ENCODE results near the gene GRIK2. TPM values are rescaled to one million over a fixed set of nuclear protein-coding genes. Genes with fewer than 3 reads are reported as not detected.

GRIK2 gene
- total RNA-seq, 2 experiments from 2014 or later: not detected

GRCh38 chr6:101878554-101879276 lies 485.2 kb downstream of the GRIK2 start:
- Mint-ChIP-seq H3K4me3 (no peak overlapping the region), H3K27ac (no peak overlapping the region), H3K4me1 (ENCODE audit: low read depth) (no peaks in the 10 kb centered on the region), H3K27me3 (no peaks in the 10 kb centered on the region), H3K9me3 (peaks cover 4% of the 10 kb centered on the region), H3K36me3 (no peaks in the 10 kb centered on the region)
- intact Hi-C loops (cut with micrococcal nuclease): no loop called here
- ChIA-PET CTCF (no interaction called here), POLR2A (no interaction called here)
- no peak for DNase-seq

DNA sequence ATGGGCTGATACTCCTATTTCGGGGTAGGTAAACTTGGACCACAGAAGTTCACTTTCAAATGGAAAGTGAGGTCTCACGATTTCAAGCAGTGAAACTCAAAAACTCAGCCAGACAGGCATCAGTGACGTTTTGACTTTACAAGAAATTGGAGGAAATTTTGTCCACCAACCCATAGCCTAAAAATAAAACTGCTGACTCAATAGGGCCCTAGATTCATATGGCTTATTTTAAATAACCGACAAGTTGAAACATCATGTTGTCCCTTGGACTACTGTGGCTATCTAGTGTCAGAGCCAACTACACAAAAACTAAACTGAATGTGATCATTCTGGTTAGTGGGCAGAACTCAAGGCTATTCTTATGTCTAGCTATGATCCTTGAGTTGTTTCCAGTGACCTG lies 486.3 kb downstream of the GRIK2 start:
- Mint-ChIP-seq H3K27me3 (no peaks in the 10 kb centered on the region), H3K9me3 (peaks cover 4% of the 10 kb centered on the region), H3K36me3 (no peaks in the 10 kb centered on the region), H3K27ac (no peak overlapping the region), H3K4me1 (ENCODE audit: low read depth) (no peaks in the 10 kb centered on the region), H3K4me3 (no peak overlapping the region)
- ChIA-PET POLR2A (no interaction called here), CTCF (no interaction called here)
- no peak for DNase-seq
- intact Hi-C loops (cut with micrococcal nuclease): no loop called here

GRCh38 chr6:101883505-101883904 lies 490.0 kb downstream of the GRIK2 start:
- Mint-ChIP-seq H3K4me3 (no peak overlapping the region), H3K4me1 (ENCODE audit: low read depth) (no peaks in the 10 kb centered on the region), H3K36me3 (no peaks in the 10 kb centered on the region), H3K9me3 (peaks cover 4% of the 10 kb centered on the region), H3K27me3 (no peaks in the 10 kb centered on the region), H3K27ac (no peak overlapping the region)
- DNase-seq: no peak
- POLR2A ChIA-PET: no interaction called here
- intact Hi-C loops (cut with micrococcal nuclease): no loop called here
- CTCF ChIA-PET: no interaction called here

DNA sequence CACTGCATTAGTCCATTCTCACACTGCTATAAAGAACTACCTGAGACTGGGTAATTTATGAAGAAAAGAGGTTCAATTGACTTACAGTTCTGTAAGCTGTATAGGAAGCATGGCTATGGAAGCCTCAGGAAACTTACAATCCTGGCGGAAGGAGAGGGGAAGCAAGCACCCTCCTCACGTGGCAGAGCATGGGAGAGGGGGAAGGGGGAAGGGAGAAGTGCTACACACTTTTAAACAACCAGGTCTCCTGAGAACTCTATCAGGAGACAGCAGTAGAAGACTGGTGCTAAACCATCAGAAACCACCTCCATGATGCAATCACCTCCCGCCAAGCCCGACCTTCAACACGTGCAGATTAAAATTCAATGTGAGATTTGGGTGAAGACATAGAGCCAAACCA lies 494.0 kb downstream of the GRIK2 start:
- ChIA-PET POLR2A (no interaction called here), CTCF (no interaction called here)
- no peak overlapping the region for H3K27ac Mint-ChIP-seq
- intact Hi-C loops (cut with micrococcal nuclease): no loop called here
- H3K4me3 Mint-ChIP-seq: no peak overlapping the region
- no peaks in the 10 kb centered on the region for H3K27me3 Mint-ChIP-seq
- peaks cover 10% of the 10 kb centered on the region for H3K9me3 Mint-ChIP-seq
- no peaks in the 10 kb centered on the region for H3K36me3 Mint-ChIP-seq
- no peak for DNase-seq
- no peaks in the 10 kb centered on the region for H3K4me1 Mint-ChIP-seq (ENCODE audit: low read depth)

DNA sequence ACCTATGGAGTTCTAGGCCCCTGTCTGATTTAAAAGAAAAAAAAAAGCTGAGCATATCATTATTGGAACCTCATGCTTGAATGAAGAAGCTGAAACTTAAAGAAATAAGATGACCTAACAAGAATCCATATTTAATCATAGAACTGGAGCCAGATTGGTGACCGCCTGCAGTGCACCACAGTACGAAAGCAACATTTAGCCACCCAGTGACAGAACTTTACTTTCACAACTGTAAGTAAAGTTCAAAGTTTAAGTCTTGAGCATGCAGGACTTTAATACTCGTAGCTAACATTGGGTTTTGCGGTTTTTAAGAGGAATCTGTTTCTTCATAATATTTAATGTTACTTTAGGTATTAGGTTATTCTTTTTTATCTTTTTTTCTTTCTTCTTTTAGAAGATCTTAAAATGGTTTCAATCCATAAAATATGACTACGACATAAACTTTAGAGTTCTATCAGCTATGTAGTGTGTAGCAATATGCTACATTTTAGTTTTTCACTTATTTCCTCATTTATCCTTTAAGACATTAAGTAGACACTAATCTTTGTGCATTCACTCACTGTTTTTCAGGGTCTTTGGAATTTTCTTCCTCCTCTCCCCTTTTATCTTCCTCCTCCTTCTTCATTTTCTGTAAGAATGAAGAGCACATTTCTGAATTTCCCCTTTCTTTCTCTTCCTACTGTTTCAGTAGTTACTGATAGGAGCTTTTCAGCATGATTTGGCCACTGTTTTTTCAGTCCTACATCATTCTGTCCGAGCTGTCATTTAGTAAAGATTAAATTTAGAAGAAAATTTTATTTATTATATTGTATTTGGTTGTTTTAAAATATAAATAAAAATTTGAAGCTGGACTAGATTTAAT lies 514.1 kb downstream of the GRIK2 start:
- peaks cover 3% of the 10 kb centered on the region for H3K9me3 Mint-ChIP-seq
- intact Hi-C loops (cut with micrococcal nuclease): no loop called here
- no peak overlapping the region for H3K4me3 Mint-ChIP-seq
- no peaks in the 10 kb centered on the region for H3K4me1 Mint-ChIP-seq (ENCODE audit: low read depth)
- no peaks in the 10 kb centered on the region for H3K36me3 Mint-ChIP-seq
- no peak overlapping the region for H3K27ac Mint-ChIP-seq
- DNase-seq: no peak
- no peaks in the 10 kb centered on the region for H3K27me3 Mint-ChIP-seq
- ChIA-PET POLR2A (no interaction called here), CTCF (no interaction called here)

DNA sequence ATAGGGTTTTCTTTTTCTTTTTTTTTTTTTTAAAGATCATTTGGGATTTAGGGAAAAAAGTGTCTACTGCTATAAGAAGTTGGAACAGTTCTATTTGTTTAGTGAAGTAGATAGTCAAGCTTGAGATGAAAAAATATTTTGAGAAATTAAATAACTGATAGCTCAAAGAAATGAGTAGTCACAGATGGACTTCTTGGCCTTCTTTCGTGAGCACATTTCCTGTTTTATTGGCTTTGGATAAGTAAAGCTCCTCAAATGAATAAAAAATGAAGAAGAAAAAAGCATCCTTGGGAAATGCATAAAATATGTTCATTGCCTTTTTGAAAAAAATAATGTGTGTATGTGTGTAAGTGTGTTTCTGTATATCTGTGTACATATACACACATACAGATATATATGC lies 515.9 kb downstream of the GRIK2 start:
- no peak overlapping the region for H3K4me3 Mint-ChIP-seq
- POLR2A ChIA-PET: no interaction called here

DNA sequence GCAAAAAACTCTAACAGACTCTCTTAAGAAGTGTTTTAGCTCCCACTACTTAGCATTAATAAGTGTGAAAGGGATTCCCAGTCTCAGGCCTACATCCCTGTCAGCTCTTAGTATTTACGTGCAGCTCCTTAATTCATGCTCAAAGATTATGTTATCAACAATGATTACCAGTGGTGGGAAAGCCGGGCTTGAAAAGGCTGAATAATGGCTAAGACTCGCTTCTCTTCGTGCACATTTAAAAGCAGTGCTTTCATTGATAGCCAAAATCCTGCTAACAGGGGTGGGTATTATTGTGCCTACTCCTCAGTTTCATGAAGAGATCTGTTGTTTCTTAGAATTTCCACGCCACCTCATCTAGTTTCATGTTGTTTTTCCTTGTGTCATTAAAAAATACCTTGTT lies 518.8 kb downstream of the GRIK2 start:
- H3K4me3 Mint-ChIP-seq: no peak overlapping the region
- H3K4me1 Mint-ChIP-seq (ENCODE audit: low read depth): no peaks in the 10 kb centered on the region
- intact Hi-C loops (cut with micrococcal nuclease): no loop called here
- ChIA-PET POLR2A (no interaction called here), CTCF (no interaction called here)
- no peak for DNase-seq
- peaks cover 2% of the 10 kb centered on the region for H3K9me3 Mint-ChIP-seq
- H3K27ac Mint-ChIP-seq: no peak overlapping the region
- H3K27me3 Mint-ChIP-seq: no peaks in the 10 kb centered on the region
- H3K36me3 Mint-ChIP-seq: no peaks in the 10 kb centered on the region

More for the DNA sequence above, 515.9 kb downstream of the GRIK2 start:
- Mint-ChIP-seq H3K27ac (no peak overlapping the region), H3K27me3 (no peaks in the 10 kb centered on the region), H3K36me3 (no peaks in the 10 kb centered on the region), H3K4me1 (ENCODE audit: low read depth) (no peaks in the 10 kb centered on the region), H3K9me3 (no peaks in the 10 kb centered on the region)
- DNase-seq: no peak
- CTCF ChIA-PET: no interaction called here
- intact Hi-C loops (cut with micrococcal nuclease): no loop called here

DNA sequence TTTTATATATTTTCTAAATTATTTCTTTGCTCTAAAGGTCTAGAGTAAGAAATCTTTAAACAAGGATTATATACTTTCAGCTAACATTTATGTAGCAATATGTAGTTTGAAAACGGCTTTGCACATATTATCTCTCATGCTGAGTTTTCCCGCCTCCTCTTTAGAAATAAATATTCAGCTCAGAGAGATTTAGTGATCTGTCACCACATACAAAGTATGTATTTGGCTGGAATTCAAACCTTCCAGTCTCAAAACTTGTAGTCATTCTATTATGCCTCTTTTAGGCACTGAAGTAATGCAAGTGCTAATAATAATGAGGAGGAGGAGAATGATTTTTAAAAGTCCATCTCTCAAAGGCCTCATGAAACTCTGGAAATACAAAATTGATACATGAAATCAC lies 525.0 kb downstream of the GRIK2 start:
- H3K4me1 Mint-ChIP-seq (ENCODE audit: low read depth): no peaks in the 10 kb centered on the region
- intact Hi-C loops (cut with micrococcal nuclease): no loop called here
- ChIA-PET CTCF (no interaction called here), POLR2A (no interaction called here)
- no peak overlapping the region for H3K27ac Mint-ChIP-seq
- peaks cover 2% of the 10 kb centered on the region for H3K9me3 Mint-ChIP-seq
- no peaks in the 10 kb centered on the region for H3K36me3 Mint-ChIP-seq
- DNase-seq: no peak
- H3K27me3 Mint-ChIP-seq: no peaks in the 10 kb centered on the region
- no peak overlapping the region for H3K4me3 Mint-ChIP-seq

DNA sequence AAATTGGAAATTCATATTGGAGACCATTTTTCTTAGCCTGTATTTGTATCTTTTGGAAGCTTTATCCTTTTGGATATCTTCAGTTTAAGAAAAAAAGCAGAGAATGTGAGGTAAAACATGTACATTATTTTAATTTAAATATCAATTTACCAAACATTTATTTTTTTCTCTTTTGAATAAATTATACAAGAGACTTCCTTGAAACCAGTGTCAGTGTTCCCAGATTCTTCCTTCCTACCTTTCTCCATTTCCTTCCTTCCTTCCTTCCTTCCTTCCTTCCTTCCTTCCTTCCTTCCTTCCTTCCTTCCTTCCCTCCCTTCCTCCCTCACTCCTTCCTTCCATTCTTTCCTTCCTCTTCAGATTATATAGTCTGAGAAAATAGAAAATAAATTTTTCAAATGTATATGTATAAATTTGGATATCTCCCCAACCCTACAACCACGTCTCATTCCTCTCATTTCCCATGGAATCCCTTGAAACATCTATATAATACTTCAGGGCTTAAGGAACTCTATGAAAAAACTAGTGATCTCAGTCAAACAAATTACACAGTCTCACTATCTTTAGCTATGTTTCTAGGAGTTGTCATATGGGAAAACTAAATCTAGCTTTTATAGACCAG lies 528.4 kb downstream of the GRIK2 start:
- Mint-ChIP-seq H3K9me3 (peaks cover 1% of the 10 kb centered on the region), H3K36me3 (no peaks in the 10 kb centered on the region), H3K4me1 (ENCODE audit: low read depth) (no peaks in the 10 kb centered on the region), H3K27ac (no peak overlapping the region), H3K27me3 (no peaks in the 10 kb centered on the region), H3K4me3 (no peak overlapping the region)
- intact Hi-C loops (cut with micrococcal nuclease): no loop called here
- ChIA-PET POLR2A (no interaction called here), CTCF (no interaction called here)
- no peak for DNase-seq

GRCh38 chr6:101926149-101926925 lies 532.8 kb downstream of the GRIK2 start:
- H3K27me3 Mint-ChIP-seq: no peaks in the 10 kb centered on the region
- ChIA-PET POLR2A (no interaction called here), CTCF (no interaction called here)
- DNase-seq: no peak
- no peaks in the 10 kb centered on the region for H3K4me1 Mint-ChIP-seq (ENCODE audit: low read depth)
- no peaks in the 10 kb centered on the region for H3K9me3 Mint-ChIP-seq
- H3K36me3 Mint-ChIP-seq: no peaks in the 10 kb centered on the region
- intact Hi-C loops (cut with micrococcal nuclease): no loop called here
- H3K27ac Mint-ChIP-seq: no peak overlapping the region
- no peak overlapping the region for H3K4me3 Mint-ChIP-seq

GRCh38 chr6:101931766-101932165 lies 538.3 kb downstream of the GRIK2 start:
- no peak for DNase-seq
- H3K36me3 Mint-ChIP-seq: no peaks in the 10 kb centered on the region
- ChIA-PET CTCF (no interaction called here), POLR2A (no interaction called here)
- no peak overlapping the region for H3K27ac Mint-ChIP-seq
- no peaks in the 10 kb centered on the region for H3K4me1 Mint-ChIP-seq (ENCODE audit: low read depth)
- H3K4me3 Mint-ChIP-seq: no peak overlapping the region
- no peaks in the 10 kb centered on the region for H3K9me3 Mint-ChIP-seq
- no peaks in the 10 kb centered on the region for H3K27me3 Mint-ChIP-seq
- intact Hi-C loops (cut with micrococcal nuclease): no loop called here

- intact Hi-C loops (cut with micrococcal nuclease): no loop called here
- no peak overlapping the region for H3K27ac Mint-ChIP-seq
- H3K4me1 Mint-ChIP-seq (ENCODE audit: low read depth): no peaks in the 10 kb centered on the region
- H3K27me3 Mint-ChIP-seq: no peaks in the 10 kb centered on the region
- H3K36me3 Mint-ChIP-seq: no peaks in the 10 kb centered on the region
- H3K4me3 Mint-ChIP-seq: no peak overlapping the region
- H3K9me3 Mint-ChIP-seq: no peaks in the 10 kb centered on the region
- no peak for DNase-seq
- ChIA-PET CTCF (no interaction called here), POLR2A (no interaction called here)
Observed at GRCh38 chr6:101932704-101933103, 539.2 kb downstream of the GRIK2 start.
